HFF-Myc (cell line): ENCODE measurements around the gene CYP51A1.
"Not testable (repeated sequence)": the region's sequence is repeated elsewhere in the genome, so short reads cannot be mapped to it uniquely, and the experiment has no call there.

Experiments used
- DNase-seq: peaks from one replicate; pipeline ENCODE4 v3.0.0-alpha.2; 2011; ENCODE audit warnings: low read depth; ENCODE audit errors: extremely low read depth
- H3K4me3 ChIP-seq: replicated peaks from 2 replicates; pipeline ENCODE4 v1.5.1; 2011; ENCODE audit warnings: low read depth, mild to moderate bottlenecking, control low read depth, low read length
- CTCF ChIP-seq: IDR thresholded peaks from 2 replicates; pipeline ENCODE4 v1.5.1; 2012; ENCODE audit warnings: mild to moderate bottlenecking, low read depth, low read length, control low read depth; ENCODE audit errors: missing control alignments

The CYP51A1 gene

GRCh38 chr7:92095380-92095779 is 38.9 kb downstream of the CYP51A1 start:
- TF ChIP-seq CTCF = no peak
- no peak overlapping the region for H3K4me3 ChIP-seq
- DNase-seq = no peak

- H3K4me3 ChIP-seq = no peak overlapping the region
- no peak for TF ChIP-seq CTCF
- no peak for DNase-seq
Observed at GRCh38 chr7:92092210-92092609, 42.1 kb downstream of the CYP51A1 start.

- H3K4me3 ChIP-seq = no peak overlapping the region
- no peak for TF ChIP-seq CTCF
- no peak for DNase-seq
Observed at GRCh38 chr7:92088266-92088665, 46.0 kb downstream of the CYP51A1 start.

GRCh38 chr7:92083922-92084321 is 50.4 kb downstream of the CYP51A1 start:
- not testable (repeated sequence) for DNase-seq, H3K4me3 ChIP-seq

- DNase-seq = no peak
- no peak overlapping the region for H3K4me3 ChIP-seq
- no peak for TF ChIP-seq CTCF
Observed at GRCh38 chr7:92076509-92076908, 57.8 kb downstream of the CYP51A1 start.

- no peak for DNase-seq
- no peak for TF ChIP-seq CTCF
- H3K4me3 ChIP-seq = no peak overlapping the region
Observed at GRCh38 chr7:92075455-92076158, 58.7 kb downstream of the CYP51A1 start.

- H3K4me3 ChIP-seq = no peak overlapping the region
- no peak for DNase-seq
- TF ChIP-seq CTCF = no peak
Observed at GRCh38 chr7:92072708-92073107, 61.6 kb downstream of the CYP51A1 start.
